BLaER1 treated with 17β-estradiol and CSF1 and Interleukin-3, amounts not matched to agents 10 nM and 100 nM (cell line): ENCODE measurements around the gene MFAP5.
"Not testable (repeated sequence)": the region's sequence is repeated elsewhere in the genome, so short reads cannot be mapped to it uniquely, and the experiment has no call there.

Experiments used
- H3K27ac ChIP-seq, 11 experiments: shearing (Covaris generic); formaldehyde crosslinking; 2 replicates each; pipeline ENCODE4 v1.8.1; 2022
- H3K27me3 ChIP-seq, 11 experiments: shearing (Covaris generic); formaldehyde crosslinking; 2 replicates each; pipeline ENCODE4 v1.8.1; 2022
- H3K36me3 ChIP-seq, 11 experiments: shearing (Covaris generic); formaldehyde crosslinking; 2 replicates each; pipeline ENCODE4 v1.8.1; 2022
- H3K4me1 ChIP-seq, 10 experiments: shearing (Covaris generic); formaldehyde crosslinking; 2 replicates each; pipeline ENCODE4 v1.8.1; 2022
- H3K4me2 ChIP-seq, 11 experiments: shearing (Covaris generic); formaldehyde crosslinking; 2 replicates each; pipeline ENCODE4 v1.8.1; 2022
- H3K4me3 ChIP-seq, 10 experiments: shearing (Covaris generic); formaldehyde crosslinking; 2 replicates each; pipeline ENCODE4 v1.8.1; 2022
- H3K9ac ChIP-seq, 11 experiments: shearing (Covaris generic); formaldehyde crosslinking; 2 replicates each; pipeline ENCODE4 v1.8.1; 2022
- H3K9me3 ChIP-seq, 11 experiments: shearing (Covaris generic); formaldehyde crosslinking; replicated peaks in 1 of 11; 2 replicates each; pipeline ENCODE4 v1.8.1; 2022
- H4K20me1 ChIP-seq, 11 experiments: shearing (Covaris generic); formaldehyde crosslinking; 2 replicates each; pipeline ENCODE4 v1.8.1; 2022
- Cebpa-rat ChIP-seq, 11 experiments: shearing (Covaris generic); IDR thresholded peaks; 2 replicates each; pipeline ENCODE4 v1.8.1; 2022

MFAP5 gene

DNA sequence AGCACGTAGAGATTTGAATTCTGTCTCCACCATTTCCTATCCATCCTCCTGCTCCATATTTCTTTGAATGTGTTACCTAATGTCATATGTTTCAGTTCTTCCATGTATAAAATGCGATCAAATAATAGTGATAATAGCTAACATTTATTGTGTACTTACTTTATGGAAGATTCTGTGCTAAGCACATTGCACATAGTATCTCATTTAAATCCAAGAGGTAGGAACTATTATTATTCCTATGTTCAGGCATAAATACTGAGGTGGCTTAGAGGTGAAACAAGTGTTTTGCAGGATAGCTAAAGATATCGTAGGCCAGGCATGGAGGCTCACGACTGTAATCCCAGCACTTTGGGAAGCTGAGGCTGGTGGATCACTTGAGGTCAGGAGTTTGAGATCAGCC lies 32.5 kb downstream of the MFAP5 start:
- Histone ChIP-seq H3K27me3 (no peaks in the 10 kb centered on the region), H3K4me1 (peaks cover 18 to 24% (median 22%) of the 10 kb centered on the region in 10 experiments), H3K4me2 (peak overlapping the region in 10 of 11 experiments; percentile 58 to 82 (median 68); a peak in 17 of 22 replicates), H3K27ac (peak overlapping the region in 9 of 11 experiments; percentile 4 to 63 (median 57); a peak in 12 of 22 replicates), H3K9ac (peak overlapping the region in 1 of 11 experiments; percentile 23; a peak in 2 of 22 replicates), H3K4me3 (no peak overlapping the region), H4K20me1 (no peaks in the 10 kb centered on the region), H3K9me3 (peaks cover 5 to 26% (median 13%) of the 10 kb centered on the region in 11 experiments; a peak in 17 of 22 replicates), H3K36me3 (no peaks in the 10 kb centered on the region)
- TF ChIP-seq Cebpa-rat (IDR thresholded peaks at IDR 0.05): no peak

DNA sequence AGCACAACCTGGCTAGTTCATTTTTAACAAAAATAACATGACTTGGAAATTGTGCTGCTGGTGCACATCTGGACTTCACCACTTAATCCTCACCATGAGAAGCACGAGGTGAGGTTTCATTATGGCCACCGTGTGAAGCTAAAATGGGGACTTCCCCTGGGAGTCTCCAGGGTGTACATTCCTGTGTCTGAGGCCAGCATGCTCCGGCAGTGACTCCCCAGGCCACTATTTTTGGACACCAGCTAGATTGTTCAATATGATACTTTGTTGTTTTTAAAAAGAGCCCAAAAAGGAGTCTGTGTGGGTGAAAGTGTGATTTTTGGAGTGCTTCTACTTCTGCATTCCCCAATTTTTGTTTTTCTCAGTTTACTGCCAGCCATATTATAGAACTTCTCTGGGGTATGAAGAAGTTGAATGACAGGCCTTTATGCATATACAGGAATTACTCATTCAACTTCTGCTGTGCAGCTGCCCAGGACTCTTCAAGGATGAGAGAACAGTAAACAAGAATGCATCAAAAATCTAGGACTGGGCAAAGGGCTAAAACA lies 33.1 kb downstream of the MFAP5 start:
- peaks cover 5 to 28% (median 16%) of the 10 kb centered on the region in 11 experiments; a peak in 19 of 22 replicates for H3K9me3 ChIP-seq
- peak overlapping the region; percentile 58 to 82 (median 68) for H3K4me2 ChIP-seq
- peaks cover 18 to 24% (median 22%) of the 10 kb centered on the region in 10 experiments for H3K4me1 ChIP-seq
- H3K36me3 ChIP-seq: no peaks in the 10 kb centered on the region
- H3K4me3 ChIP-seq: no peak overlapping the region
- no peaks in the 10 kb centered on the region for H4K20me1 ChIP-seq
- no peaks in the 10 kb centered on the region for H3K27me3 ChIP-seq
- H3K9ac ChIP-seq: peak overlapping the region in 7 of 11 experiments; percentile 8 to 54 (median 46); a peak in 10 of 22 replicates
- peak overlapping the region; percentile 18 to 63 (median 54); a peak in 19 of 22 replicates for H3K27ac ChIP-seq
- no peak for TF ChIP-seq Cebpa-rat (IDR thresholded peaks at IDR 0.05)

DNA sequence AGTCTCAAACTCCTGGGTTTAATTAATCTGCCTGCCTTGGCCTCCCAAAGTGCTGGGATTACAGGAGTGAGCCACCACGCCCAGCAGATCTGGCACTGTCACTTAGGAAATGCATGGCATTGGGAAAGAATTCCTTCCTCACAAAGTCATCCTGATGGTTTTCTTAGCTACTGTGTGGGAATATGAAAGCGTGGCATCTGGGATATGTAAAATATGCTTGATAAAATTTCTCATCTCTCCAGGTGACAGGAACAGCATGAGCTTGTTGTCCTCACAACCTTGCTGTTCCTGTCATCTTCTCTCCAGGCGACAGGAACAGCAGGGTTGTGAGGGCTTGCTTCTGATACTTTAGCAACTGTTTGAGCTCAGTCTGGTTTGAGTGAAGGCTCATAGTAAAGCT lies 33.9 kb downstream of the MFAP5 start:
- no peak for TF ChIP-seq Cebpa-rat (IDR thresholded peaks at IDR 0.05)
- H3K36me3 ChIP-seq: no peaks in the 10 kb centered on the region
- no peak overlapping the region for H3K9ac ChIP-seq
- no peaks in the 10 kb centered on the region for H3K27me3 ChIP-seq
- H3K27ac ChIP-seq: peak overlapping the region in 2 of 11 experiments; percentile 19 to 58; a peak in 2 of 22 replicates
- no peaks in the 10 kb centered on the region for H4K20me1 ChIP-seq
- H3K9me3 ChIP-seq: peaks cover 0 to 28% (median 18%) of the 10 kb centered on the region in 11 experiments; a peak in 17 of 22 replicates
- H3K4me2 ChIP-seq: peak overlapping the region; percentile 2 to 82 (median 58); a peak in 17 of 22 replicates
- H3K4me1 ChIP-seq: peaks cover 18 to 24% (median 22%) of the 10 kb centered on the region in 10 experiments
- no peak overlapping the region for H3K4me3 ChIP-seq

DNA sequence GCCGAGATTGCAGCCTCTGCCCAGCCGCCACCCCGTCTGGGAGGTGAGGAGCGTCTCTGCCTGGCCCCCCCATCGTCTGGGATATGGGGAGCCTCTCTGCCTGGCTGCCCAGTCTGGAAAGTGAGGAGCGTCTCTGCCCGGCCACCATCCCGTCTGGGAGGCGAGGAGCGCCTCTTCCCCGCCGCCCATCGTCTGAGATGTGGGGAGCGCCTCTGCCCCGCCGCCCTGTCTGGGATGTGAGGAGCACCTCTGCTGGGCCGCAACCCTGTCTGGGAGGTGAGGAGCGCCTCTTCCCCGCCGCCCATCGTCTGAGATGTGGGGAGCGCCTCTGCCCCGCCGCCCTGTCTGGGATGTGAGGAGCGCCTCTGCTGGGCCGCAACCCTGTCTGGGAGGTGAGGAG lies 37.9 kb downstream of the MFAP5 start:
- H3K27me3 ChIP-seq, H3K36me3 ChIP-seq, H3K4me2 ChIP-seq, H4K20me1 ChIP-seq, H3K4me3 ChIP-seq, H3K27ac ChIP-seq, H3K9ac ChIP-seq: not testable (repeated sequence)
- peaks cover 15 to 37% (median 22%) of the 10 kb centered on the region in 10 experiments for H3K4me1 ChIP-seq
- peaks cover 9 to 32% (median 25%) of the 10 kb centered on the region in 11 experiments; a peak in 20 of 22 replicates for H3K9me3 ChIP-seq

DNA sequence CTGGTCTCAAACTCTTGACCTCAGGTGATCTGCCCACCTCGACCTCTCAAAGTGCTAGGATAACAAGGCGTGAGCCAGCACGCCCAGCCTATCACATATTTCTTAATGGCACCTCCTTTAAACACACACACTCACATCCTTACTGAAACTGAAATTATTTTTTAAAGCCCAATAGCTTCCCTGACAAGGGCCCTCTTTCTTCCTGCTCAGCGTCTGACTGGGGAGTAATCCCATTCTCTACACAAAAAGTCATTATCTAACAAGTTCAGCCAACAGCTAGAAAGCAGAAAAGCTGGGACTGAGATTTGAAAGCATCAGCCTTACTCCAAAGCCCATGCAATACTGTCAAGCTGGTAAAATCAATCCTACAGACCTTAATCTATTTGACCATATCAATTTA lies 40.0 kb downstream of the MFAP5 start:
- peaks cover 9 to 32% (median 25%) of the 10 kb centered on the region in 11 experiments; a peak in 20 of 22 replicates for H3K9me3 ChIP-seq
- peaks cover 10 to 42% (median 24%) of the 10 kb centered on the region in 10 experiments; a peak in 18 of 20 replicates for H3K4me1 ChIP-seq
- H3K36me3 ChIP-seq: no peaks in the 10 kb centered on the region
- peak overlapping the region in 1 of 11 experiments; percentile 42; a peak in 1 of 22 replicates for H3K9ac ChIP-seq
- H3K4me2 ChIP-seq: peak overlapping the region in 3 of 11 experiments; percentile 21 to 38 (median 32); a peak in 4 of 22 replicates
- H3K4me3 ChIP-seq: no peak overlapping the region
- TF ChIP-seq Cebpa-rat (IDR thresholded peaks at IDR 0.05): no peak
- H3K27ac ChIP-seq: no peak overlapping the region
- no peaks in the 10 kb centered on the region for H3K27me3 ChIP-seq
- H4K20me1 ChIP-seq: no peaks in the 10 kb centered on the region

DNA sequence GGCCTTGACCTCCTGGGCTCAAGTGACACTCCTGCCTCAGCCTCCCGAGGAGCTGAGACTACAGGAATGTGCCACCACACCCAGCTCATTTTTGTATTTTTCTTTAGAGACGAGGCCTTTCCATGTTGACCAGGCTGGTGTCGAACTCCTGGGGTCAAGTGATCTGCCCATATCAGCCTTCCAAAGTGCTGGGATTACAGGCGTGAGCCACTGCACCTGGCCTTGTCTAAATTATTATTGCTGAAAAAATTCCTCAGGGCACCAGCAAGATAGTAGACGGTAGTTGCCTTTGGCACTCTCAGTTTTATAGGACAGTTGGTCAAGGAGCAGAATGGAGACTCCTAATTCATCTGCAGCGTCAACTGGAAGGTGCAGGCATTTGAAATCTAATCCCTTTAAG lies 47.4 kb downstream of the MFAP5 start:
- Histone ChIP-seq H3K36me3 (no peaks in the 10 kb centered on the region), H3K9me3 (peaks cover 0 to 12% (median 0%) of the 10 kb centered on the region in 11 experiments; a peak in 3 of 22 replicates), H3K9ac (no peak overlapping the region), H3K27ac (no peak overlapping the region), H3K4me3 (no peak overlapping the region), H3K27me3 (no peaks in the 10 kb centered on the region), H3K4me1 (peaks cover 37 to 60% (median 49%) of the 10 kb centered on the region in 10 experiments), H3K4me2 (no peak overlapping the region), H4K20me1 (no peaks in the 10 kb centered on the region)
- no peak for TF ChIP-seq Cebpa-rat (IDR thresholded peaks at IDR 0.05)

DNA sequence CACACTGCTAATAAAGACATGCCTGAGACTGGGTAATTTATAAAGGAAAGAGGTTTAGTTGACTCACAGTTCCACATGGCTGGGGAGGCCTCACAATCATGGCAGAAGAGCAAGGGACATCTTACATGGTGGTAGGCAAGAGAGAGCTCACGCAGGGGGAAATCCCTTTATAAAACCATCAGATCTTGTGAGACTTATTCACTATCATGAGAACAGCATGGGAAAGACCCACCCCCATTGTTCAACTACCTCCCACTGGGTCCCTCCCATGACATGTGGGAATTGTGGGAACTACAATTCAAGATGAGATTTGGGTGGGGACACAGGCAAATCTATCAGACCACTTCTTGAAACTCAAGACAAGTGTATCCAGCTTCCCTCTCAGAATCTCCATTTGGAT lies 48.7 kb downstream of the MFAP5 start:
- peaks cover 41 to 61% (median 50%) of the 10 kb centered on the region in 10 experiments for H3K4me1 ChIP-seq
- H3K9me3 ChIP-seq: peaks cover 0 to 10% (median 0%) of the 10 kb centered on the region in 11 experiments; a peak in 3 of 22 replicates
- H3K36me3 ChIP-seq, H3K9ac ChIP-seq, H3K27me3 ChIP-seq, H4K20me1 ChIP-seq, H3K4me3 ChIP-seq, H3K27ac ChIP-seq, H3K4me2 ChIP-seq: not testable (repeated sequence)

DNA sequence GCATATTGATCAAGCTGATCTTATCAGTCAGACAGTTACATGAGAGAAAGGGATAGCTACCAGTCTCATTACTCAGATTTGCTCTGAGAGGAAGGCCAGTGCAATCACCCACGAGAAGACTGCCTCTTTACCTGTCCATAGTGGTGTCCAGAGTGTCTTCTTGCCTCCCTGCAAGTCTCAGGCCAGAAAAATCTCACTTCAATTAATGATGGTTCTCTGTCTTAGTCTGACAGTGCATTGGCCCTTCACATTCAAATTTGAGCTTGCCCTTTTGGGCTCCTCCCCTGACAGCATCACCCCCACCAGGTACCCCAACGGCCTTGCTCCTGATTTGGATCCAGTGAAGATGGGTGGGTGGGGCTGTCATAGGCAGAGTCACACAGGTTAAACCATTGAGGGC lies 50.0 kb downstream of the MFAP5 start, which contains the start of gene AICDA:
AICDA (minus strand) TSS at position 231 of the 400 bp plus-strand sequence; CDS start at position 139, 92 bp downstream.
- no peak for TF ChIP-seq Cebpa-rat (IDR thresholded peaks at IDR 0.05)
- Histone ChIP-seq H3K27me3 (no peaks in the 10 kb centered on the region), H3K9me3 (peaks cover 0 to 10% (median 0%) of the 10 kb centered on the region in 11 experiments; a peak in 3 of 22 replicates), H4K20me1 (no peaks in the 10 kb centered on the region), H3K27ac (peak within 1 kb of the TSS in 7 of 11 experiments; percentile 3 to 68 (median 61); a peak in 11 of 22 replicates), H3K36me3 (no peaks in the 10 kb centered on the region), H3K9ac (peak within 1 kb of the TSS in 5 of 11 experiments; percentile 1 to 46 (median 34); a peak in 2 of 22 replicates), H3K4me3 (no peak within 1 kb of the TSS), H3K4me1 (peaks cover 31 to 61% (median 44%) of the 10 kb centered on the region in 10 experiments), H3K4me2 (peak within 1 kb of the TSS; percentile 58 to 81 (median 67); a peak in 20 of 22 replicates)

DNA sequence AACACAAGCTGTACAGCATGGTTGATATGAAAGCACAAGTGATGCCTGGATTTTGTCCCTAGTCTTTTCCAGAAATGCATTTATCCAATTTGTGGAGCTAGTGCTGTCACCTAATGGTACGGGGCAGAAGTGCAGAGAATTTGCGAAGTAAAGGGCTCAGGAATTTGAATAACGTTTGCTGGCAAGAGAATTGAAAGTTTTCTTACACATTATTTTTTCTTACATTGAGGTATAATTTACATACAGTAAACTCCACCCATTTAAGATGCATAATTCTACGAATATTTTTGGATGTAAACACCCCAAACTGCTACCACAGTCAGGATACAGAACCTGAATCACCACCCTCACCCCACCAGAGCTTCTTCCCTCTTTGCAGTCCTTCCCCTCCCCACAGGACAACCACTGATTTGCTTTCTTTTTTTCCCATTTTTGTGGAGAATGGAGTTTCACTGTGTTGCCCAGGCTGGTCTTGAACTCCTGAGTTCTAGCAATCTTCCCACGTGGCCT lies 53.5 kb downstream of the MFAP5 start:
- Histone ChIP-seq H3K36me3 (no peaks in the 10 kb centered on the region), H3K9ac (peak overlapping the region in 6 of 11 experiments; percentile 4 to 59 (median 40); a peak in 7 of 22 replicates), H3K4me2 (peak overlapping the region; percentile 40 to 81 (median 73)), H3K27me3 (no peaks in the 10 kb centered on the region), H4K20me1 (no peaks in the 10 kb centered on the region), H3K4me1 (peaks cover 43 to 85% (median 50%) of the 10 kb centered on the region in 10 experiments), H3K27ac (peak overlapping the region in 4 of 11 experiments; percentile 13 to 63 (median 48); a peak in 8 of 22 replicates), H3K4me3 (peak overlapping the region in 4 of 10 experiments; percentile 7 to 39 (median 30); a peak in 4 of 20 replicates), H3K9me3 (peaks cover 0 to 11% (median 0%) of the 10 kb centered on the region in 11 experiments; a peak in 5 of 22 replicates)
- TF ChIP-seq Cebpa-rat (IDR thresholded peaks at IDR 0.05): no peak
